IMR-90 (cell line): ENCODE measurements around the gene GIPC3. TPM values are rescaled to one million over a fixed set of nuclear protein-coding genes. Genes with fewer than 3 reads are reported as not detected.

Experiments
- ATAC-seq: fragments of 200-7000 bp; cut with Tn5 transposase; 2 replicates; pipeline ENCODE4 v1.9.1; 2020; ENCODE audit warnings: low read depth, mild to moderate bottlenecking, moderate library complexity
- BruUV-seq: library from RNA; stranded (reverse); fragments of 400-500 nt; replicated peaks from 2 replicates; lab custom pipeline; 2021; lab: Mats Ljungman, UMichigan
- CTCF ChIA-PET: fragments of 300-600 bp; formaldehyde crosslinking; extraction: SDS; loops from one replicate; lab custom pipeline; 2021; ENCODE audit warnings: antibody characterized with exemption; lab: Yijun Ruan, JAX
- POLR2A ChIA-PET: fragments of 300-600 bp; sonication (Branson Sonifier 250); formaldehyde crosslinking; loops from one replicate; lab custom pipeline; 2022; ENCODE audit warnings: antibody characterized with exemption; ENCODE audit not compliant: unreplicated experiment; lab: Charles Lee
- DNase-seq: peaks from one replicate; pipeline ENCODE4 v3.0.0; 2013
- H2AFZ ChIP-seq: replicated peaks from 2 replicates; pipeline ENCODE3; 2013; ENCODE audit warnings: low read length, mild to moderate bottlenecking; ENCODE audit not compliant: poor library complexity
- H2AK5ac ChIP-seq: 2 replicates; pipeline ENCODE4 v1.6.1; 2013; ENCODE audit warnings: low read depth, low read length, inconsistent platforms
- H2AK9ac ChIP-seq: replicated peaks from 2 replicates; pipeline ENCODE3; 2013; ENCODE audit warnings: mild to moderate bottlenecking, low read depth, low read length, moderate library complexity; ENCODE audit not compliant: poor library complexity
- H2BK120ac ChIP-seq: 2 replicates; pipeline ENCODE4 v1.6.1; 2013; ENCODE audit warnings: low read depth, low read length, inconsistent platforms
- H2BK15ac ChIP-seq: 3 replicates; pipeline ENCODE4 v1.6.1; 2013; ENCODE audit warnings: low read depth, low read length, inconsistent platforms
- H2BK20ac ChIP-seq: 2 replicates; pipeline ENCODE4 v1.6.1; 2013; ENCODE audit warnings: low read depth, mild to moderate bottlenecking, inconsistent platforms, low read length, moderate library complexity
- H2BK5ac ChIP-seq: 2 replicates; pipeline ENCODE4 v1.6.1; 2013; ENCODE audit warnings: mild to moderate bottlenecking, low read depth, low read length, inconsistent platforms; ENCODE audit not compliant: poor library complexity, severe bottlenecking
- H3K14ac ChIP-seq: replicated peaks from 2 replicates; pipeline ENCODE4 v1.6.1; 2013; ENCODE audit warnings: low read depth, low read length, inconsistent platforms
- H3K18ac ChIP-seq: 2 replicates; pipeline ENCODE4 v1.6.1; 2013; ENCODE audit warnings: low read depth, low read length, control low read depth
- H3K23ac ChIP-seq: 2 replicates; pipeline ENCODE4 v1.6.1; 2013; ENCODE audit warnings: low read depth, low read length, inconsistent platforms
- H3K27ac ChIP-seq: 2 replicates; pipeline ENCODE4 v1.5.1; 2013; ENCODE audit warnings: mild to moderate bottlenecking, control low read depth, low read length; ENCODE audit not compliant: insufficient read depth
- H3K27me3 ChIP-seq: 2 replicates; pipeline ENCODE4 v1.6.1; 2013; ENCODE audit warnings: low read length; ENCODE audit not compliant: control insufficient read depth, insufficient read depth
- H3K36me3 ChIP-seq: 2 replicates; pipeline ENCODE4 v1.6.1; 2013; ENCODE audit warnings: low read length, mixed read lengths; ENCODE audit not compliant: control insufficient read depth, insufficient read depth
- H3K4ac ChIP-seq: 2 replicates; pipeline ENCODE4 v1.6.1; 2013; ENCODE audit warnings: low read depth, low read length, inconsistent platforms
- H3K4me1 ChIP-seq: 2 replicates; pipeline ENCODE4 v1.6.1; 2013; ENCODE audit warnings: low read length, mixed read lengths; ENCODE audit not compliant: control insufficient read depth, insufficient read depth
- H3K4me2 ChIP-seq: 2 replicates; pipeline ENCODE4 v1.6.1; 2013; ENCODE audit warnings: low read depth, mild to moderate bottlenecking, control low read depth, low read length, moderate library complexity
- H3K4me3 ChIP-seq: 2 replicates; pipeline ENCODE4 v1.5.1; 2013; ENCODE audit warnings: low read depth, mild to moderate bottlenecking, control low read depth, low read length, moderate library complexity; ENCODE audit not compliant: insufficient read depth
- H3K56ac ChIP-seq: 2 replicates; pipeline ENCODE4 v1.6.1; 2013; ENCODE audit warnings: low read length, inconsistent platforms; ENCODE audit not compliant: insufficient read depth; ENCODE audit errors: extremely low read depth
- H3K79me1 ChIP-seq, 2 experiments: 2 replicates each; pipeline ENCODE4 v1.6.1; 2013; ENCODE audit warnings: low read length in 2 of 2, inconsistent platforms in 1 of 2, low read depth in 1 of 2
- H3K9ac ChIP-seq: 2 replicates; pipeline ENCODE4 v1.6.1; 2013; ENCODE audit warnings: low read depth, low read length, control low read depth
- H3K9me1 ChIP-seq: 2 replicates; pipeline ENCODE4 v1.6.1; 2013; ENCODE audit warnings: low read length, inconsistent platforms; ENCODE audit not compliant: insufficient read depth
- H3K9me3 ChIP-seq: 2 replicates; pipeline ENCODE4 v1.6.1; 2013; ENCODE audit warnings: low read length; ENCODE audit not compliant: control insufficient read depth, insufficient read depth
- H4K20me1 ChIP-seq: 2 replicates; pipeline ENCODE4 v1.6.1; 2013; ENCODE audit warnings: low read length, inconsistent platforms; ENCODE audit not compliant: insufficient read depth
- H4K5ac ChIP-seq: 2 replicates; pipeline ENCODE4 v1.6.1; 2013; ENCODE audit warnings: mild to moderate bottlenecking, low read depth, low read length, control low read depth
- H4K8ac ChIP-seq, 2 experiments: 2 replicates each; pipeline ENCODE4 v1.6.1; 2013; ENCODE audit warnings: low read depth in 2 of 2, low read length in 2 of 2, control low read depth in 1 of 2, inconsistent platforms in 1 of 2
- H4K91ac ChIP-seq: 2 replicates; pipeline ENCODE4 v1.6.1; 2013; ENCODE audit warnings: low read depth, low read length, inconsistent platforms; ENCODE audit not compliant: insufficient read depth
- BHLHE40 ChIP-seq: fragments of 150-350 bp; IDR thresholded peaks from 2 replicates; pipeline ENCODE4 v1.6.1; 2016; ENCODE audit warnings: mild to moderate bottlenecking, low read depth, low read length
- CHD1 ChIP-seq: IDR thresholded peaks from 2 replicates; pipeline ENCODE4 v1.6.1; 2012; ENCODE audit warnings: low read depth, low read length, improper control_type of control experiment
- ELK1 ChIP-seq: fragments of 150-350 bp; IDR thresholded peaks from 2 replicates; pipeline ENCODE4 v1.6.1; 2016; ENCODE audit warnings: low read depth, mild to moderate bottlenecking, low read length, moderate library complexity, borderline replicate concordance
- MAFK ChIP-seq: IDR thresholded peaks from 2 replicates; pipeline ENCODE4 v1.6.1; 2012; ENCODE audit warnings: low read depth, low read length, improper control_type of control experiment
- MAZ ChIP-seq: IDR thresholded peaks from 2 replicates; pipeline ENCODE4 v1.6.1; 2012; ENCODE audit warnings: low read depth, mild to moderate bottlenecking, low read length, improper control_type of control experiment, moderate library complexity, borderline replicate concordance
- MXI1 ChIP-seq: IDR thresholded peaks from 2 replicates; pipeline ENCODE4 v1.6.1; 2012; ENCODE audit warnings: low read depth, mild to moderate bottlenecking, low read length, moderate library complexity, borderline replicate concordance
- NFE2L2 ChIP-seq: fragments of 150-350 bp; IDR thresholded peaks from 2 replicates; pipeline ENCODE4 v1.6.1; 2016; ENCODE audit warnings: low read depth, mild to moderate bottlenecking, low read length
- POLR2A ChIP-seq: IDR thresholded peaks from 2 replicates; pipeline ENCODE4 v1.6.1; 2012; ENCODE audit warnings: mild to moderate bottlenecking, low read depth, low read length
- RAD21 ChIP-seq: IDR thresholded peaks from 2 replicates; pipeline ENCODE4 v1.6.1; 2012; ENCODE audit warnings: low read length, improper control_type of control experiment
- SMC3 ChIP-seq: fragments of 150-350 bp; IDR thresholded peaks from 2 replicates; pipeline ENCODE4 v1.6.1; 2016; ENCODE audit warnings: low read depth, mild to moderate bottlenecking, antibody characterized with exemption, low read length, moderate library complexity
- USF2 ChIP-seq: fragments of 150-350 bp; IDR thresholded peaks from 2 replicates; pipeline ENCODE4 v1.6.1; 2017; ENCODE audit warnings: mild to moderate bottlenecking, antibody characterized with exemption, low read length, low read depth
- WGBS, 2 experiments: methylation state at CpG; one replicate each; pipeline versions ENCODE4 v1.1.5 to v1.1.7; 2013; ENCODE audit warnings: missing lambda C conversion rate in 2 of 2; ENCODE audit not compliant: insufficient read length in 1 of 2; ENCODE audit errors: extremely low coverage in 2 of 2; 5-methylcytosine and 5-hydroxymethylcytosine counted together
- dilution Hi-C: fragments of 300-500 bp; cut with HindIII; formaldehyde crosslinking; loops from one replicate; pipeline ENCODE4 v1.14.3; 2018; ENCODE audit warnings: low sequenced_read_pairs; ENCODE audit not compliant: unreplicated experiment
- in situ Hi-C: fragments of 300-500 bp; cut with MboI; formaldehyde crosslinking; loops from 3 replicates; pipeline ENCODE4 v1.14.3; 2019; ENCODE audit warnings: low sequenced_read_pairs, inconsistent platforms, mixed read lengths
- intact Hi-C: fragments of 100-400 bp; cut with micrococcal nuclease; formaldehyde crosslinking; loops from 2 replicates; pipeline ENCODE4 v1.10.0; 2022
- polyA plus RNA-seq, 3 experiments: library from polyadenylated mRNA; depleted of rRNA; stranded (reverse); fragments of >200 nt; gene quantifications; 2 replicates each; pipeline ENCODE4 v1.2.3, GENCODE V29; 2012; ENCODE audit warnings: low replicate concordance in 1 of 3
- total RNA-seq: library from RNA; depleted of rRNA; stranded (reverse); fragments of >200 nt; gene quantifications from 2 replicates; pipeline ENCODE4 v1.2.3, GENCODE V29; 2012

Gene GIPC3
- total and polyA plus RNA-seq, 2 of the 4 experiments (the other 2 are of a cell fraction) = under 0.01 to 0.36 TPM

- Histone ChIP-seq H3K36me3 (peaks cover 31% of the 10 kb centered on the region), H3K27me3 (no peaks in the 10 kb centered on the region), H3K4me1 (peaks cover 3% of the 10 kb centered on the region; the same call in 1 of the 2 replicates), H3K27ac (no peak overlapping the region), H4K8ac (no peak overlapping the region), H3K4ac (no peak overlapping the region), H3K4me2 (no peak overlapping the region), H4K5ac (no peak overlapping the region), H2BK5ac (no peak overlapping the region), H4K91ac (no peak overlapping the region), H3K4me3 (no peak overlapping the region), H2AFZ (no peak overlapping the region), H3K23ac (no peak overlapping the region), H3K14ac (no peak overlapping the region), H2AK9ac (no peak overlapping the region), H4K20me1 (peaks cover 7% of the 10 kb centered on the region; the same call in 1 of the 2 replicates), H3K9me1 (no peaks in the 10 kb centered on the region), H2AK5ac (no peak overlapping the region), H3K9ac (no peak overlapping the region), H2BK20ac (no peak overlapping the region), H3K9me3 (no peaks in the 10 kb centered on the region), H2BK15ac (no peak overlapping the region), H3K79me1 (peaks cover 3 to 13% of the 10 kb centered on the region in 2 experiments; a peak in 1 of 4 replicates), H2BK120ac (no peak overlapping the region), H3K56ac (no peak overlapping the region), H3K18ac (no peak overlapping the region)
- BruUV-seq = no TSS peak
- DNase-seq (no peak), ATAC-seq (no peak)
- WGBS, 2 experiments = 81% methylated on average over 15 of the region's 19 CpGs; no CpG with 5 or more reads in 1 of the 2 experiments
- dilution Hi-C loops (no loop called here), intact Hi-C loops (loop anchor here (10.0 kb wide), 1 partner anchor 293 kb away; no protein-coding TSS in a partner anchor), in situ Hi-C loops (loop anchor here (25.0 kb wide), 1 partner anchor 305 kb away; no protein-coding TSS in a partner anchor)
- TF ChIP-seq CHD1 (no peak), BHLHE40 (no peak), ELK1 (no peak), POLR2A (no peak), SMC3 (no peak), USF2 (no peak), NFE2L2 (no peak), MXI1 (no peak), MAZ (no peak), RAD21 (no peak), MAFK (no peak)
- ChIA-PET CTCF (no interaction called here), POLR2A (no interaction called here)
These were observed 32.2 kb downstream of the GIPC3 start for GRCh38 chr19:3617463-3617862.
